HG02943 (cell line): ENCODE data around the gene SLC30A2.

Experiments used
- ATAC-seq: cut with Tn5 transposase; IDR thresholded peaks from one replicate; pipeline ENCODE4 v1.9.1; 2021; ENCODE audit warnings: mild to moderate bottlenecking, low read depth, moderate library complexity; ENCODE audit not compliant: unreplicated experiment

The SLC30A2 gene

GRCh38 chr1:25999041-25999800, 46.7 kb downstream of the SLC30A2 start:
- no peak for ATAC-seq

- peak; percentile 92 for ATAC-seq
Measured at GRCh38 chr1:25997828-25998761, 47.8 kb downstream of the SLC30A2 start, which contains the start of gene PAFAH2. TSS of gene PAFAH2 (minus strand) at chr1:25998063. CDS start at chr1:25990816, 7,247 bp downstream.

- no peak for ATAC-seq
Measured at GRCh38 chr1:25996966-25997827, 48.7 kb downstream of the SLC30A2 start.

GRCh38 chr1:25994402-25995150, 51.3 kb downstream of the SLC30A2 start:
- ATAC-seq, result no peak

- ATAC-seq, result no peak
Measured at GRCh38 chr1:25993197-25993951, 52.5 kb downstream of the SLC30A2 start.

- no peak for ATAC-seq
Measured at GRCh38 chr1:25992689-25993171, 53.2 kb downstream of the SLC30A2 start.

GRCh38 chr1:25991937-25992688, 53.8 kb downstream of the SLC30A2 start:
- no peak for ATAC-seq

GRCh38 chr1:25990702-25991395, 55.1 kb downstream of the SLC30A2 start:
- no peak for ATAC-seq

GRCh38 chr1:25990251-25990650, 55.7 kb downstream of the SLC30A2 start:
- no peak for ATAC-seq

- ATAC-seq, result no peak
Measured at GRCh38 chr1:25989440-25990234, 56.3 kb downstream of the SLC30A2 start.

GRCh38 chr1:25987951-25988350, 58.0 kb downstream of the SLC30A2 start:
- no peak for ATAC-seq
